Uterus (tissue), 4 donors: ENCODE measurements around the gene KCNJ16. TPM values are rescaled to one million over a fixed set of nuclear protein-coding genes. Genes with fewer than 3 reads are reported as not detected.

Experiments used
- DNase-seq, 2 donors: peaks; one replicate each; pipeline ENCODE4 v3.0.0-alpha.2; 2019 to 2020
- H3K27ac ChIP-seq, 2 donors: fragments of 200-600 bp; sonication (generic); 1 replicate in 1 of 2; 2 replicates in 1 of 2; pipeline ENCODE4 v1.5.1; 2016 to 2018
- H3K27me3 ChIP-seq, 2 donors: fragments of 200-600 bp; sonication (generic); one replicate each; pipeline ENCODE4 v1.5.1; 2018 to 2019; ENCODE audit warnings: control low read depth in 1 of 2
- H3K36me3 ChIP-seq, 2 donors: fragments of 200-600 bp; sonication (generic); one replicate each; pipeline ENCODE4 v1.5.1; 2019; ENCODE audit warnings: control low read depth in 1 of 2
- H3K4me1 ChIP-seq, 2 donors: fragments of 200-600 bp; sonication (generic); one replicate each; pipeline ENCODE4 v1.5.1; 2018 to 2019; ENCODE audit warnings: control low read depth in 1 of 2
- H3K4me3 ChIP-seq, 2 donors: fragments of 200-600 bp; sonication (generic); 1 replicate in 1 of 2; 2 replicates in 1 of 2; pipeline ENCODE4 v1.5.1; 2018 to 2019; ENCODE audit warnings: mild to moderate bottlenecking in 1 of 2
- H3K9me3 ChIP-seq, 2 donors: fragments of 200-600 bp; sonication (generic); one replicate each; pipeline ENCODE4 v1.5.1; 2019; ENCODE audit warnings: control low read depth in 1 of 2
- CTCF ChIP-seq, 4 experiments: fragments of 200-600 bp in 2 of 4; fragments of 450-650 bp in 2 of 4; sonication (generic) in 2 of 4; IDR thresholded peaks; one replicate each; pipeline ENCODE4 v1.5.1; 2016 to 2019; ENCODE audit warnings: antibody characterized with exemption in 4 of 4, mild to moderate bottlenecking in 2 of 4, moderate library complexity in 1 of 4
- POLR2A ChIP-seq, 2 donors: fragments of 450-650 bp; IDR thresholded peaks; one replicate each; pipeline ENCODE4 v1.6.1; 2016; ENCODE audit warnings: antibody characterized with exemption in 2 of 2, mild to moderate bottlenecking in 1 of 2, moderate library complexity in 1 of 2
- intact Hi-C: fragments of 100-400 bp; cut with DNase I; formaldehyde crosslinking; loops from one replicate; pipeline ENCODE4 v1.15.1; 2023; ENCODE audit warnings: low total_unique reads
- total RNA-seq, 4 donors: library from RNA; depleted of rRNA in 3 of 4; stranded (reverse); fragments of >200 nt in 3 of 4; gene quantifications; one replicate each; pipeline versions ENCODE4 v1.1.0 to v1.2.4, GENCODE V29; 2014 to 2023
- donor health status: DM: yes; HTN: yes; CAD: no.

The KCNJ16 gene
- total RNA-seq, 4 donors from 2014 or later, result 2.4 TPM; not detected in 2

DNA sequence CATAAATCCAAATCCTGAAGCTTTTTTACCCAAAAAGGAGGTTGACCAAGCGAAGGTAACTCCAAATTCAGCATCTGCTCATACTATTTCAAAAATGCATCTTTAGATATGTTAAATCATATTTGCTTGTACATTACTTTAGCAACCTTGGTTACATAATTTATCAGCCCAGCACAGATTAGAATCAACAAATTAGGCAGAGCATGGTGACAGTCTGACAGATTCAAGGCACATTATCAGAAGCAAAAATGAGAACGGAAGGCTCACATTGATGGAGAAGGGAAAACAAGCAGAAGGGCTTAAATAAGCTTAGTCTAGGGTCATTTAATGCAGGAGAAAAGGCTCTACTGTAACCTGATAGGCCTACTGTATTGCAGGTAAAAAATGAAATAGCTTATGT lies 90.4 kb downstream of the KCNJ16 start:
- Histone ChIP-seq H3K4me3 (no peak overlapping the region), H3K9me3 (no peaks in the 10 kb centered on the region), H3K27me3 (peaks cover 0 to 7% of the 10 kb centered on the region in 2 donors), H3K27ac (no peak overlapping the region), H3K36me3 (no peaks in the 10 kb centered on the region), H3K4me1 (no peaks in the 10 kb centered on the region)
- TF ChIP-seq POLR2A (IDR thresholded peaks at IDR 0.05) (no peak), CTCF (IDR thresholded peaks at IDR 0.05) (no peak)
- intact Hi-C loops, result no loop called here
- DNase-seq, result no peak

- H3K9me3 ChIP-seq, result no peaks in the 10 kb centered on the region
- DNase-seq, result no peak
- TF ChIP-seq POLR2A (IDR thresholded peaks at IDR 0.05), result no peak
- no peak for TF ChIP-seq CTCF (IDR thresholded peaks at IDR 0.05)
- no peak overlapping the region for H3K4me3 ChIP-seq
- H3K27me3 ChIP-seq, result peaks cover 0 to 11% of the 10 kb centered on the region in 2 donors
- H3K27ac ChIP-seq, result no peak overlapping the region
- intact Hi-C loops, result no loop called here
- H3K36me3 ChIP-seq, result no peaks in the 10 kb centered on the region
- H3K4me1 ChIP-seq, result no peaks in the 10 kb centered on the region
Measured at GRCh38 chr17:70166615-70167014, 91.6 kb downstream of the KCNJ16 start.

DNA sequence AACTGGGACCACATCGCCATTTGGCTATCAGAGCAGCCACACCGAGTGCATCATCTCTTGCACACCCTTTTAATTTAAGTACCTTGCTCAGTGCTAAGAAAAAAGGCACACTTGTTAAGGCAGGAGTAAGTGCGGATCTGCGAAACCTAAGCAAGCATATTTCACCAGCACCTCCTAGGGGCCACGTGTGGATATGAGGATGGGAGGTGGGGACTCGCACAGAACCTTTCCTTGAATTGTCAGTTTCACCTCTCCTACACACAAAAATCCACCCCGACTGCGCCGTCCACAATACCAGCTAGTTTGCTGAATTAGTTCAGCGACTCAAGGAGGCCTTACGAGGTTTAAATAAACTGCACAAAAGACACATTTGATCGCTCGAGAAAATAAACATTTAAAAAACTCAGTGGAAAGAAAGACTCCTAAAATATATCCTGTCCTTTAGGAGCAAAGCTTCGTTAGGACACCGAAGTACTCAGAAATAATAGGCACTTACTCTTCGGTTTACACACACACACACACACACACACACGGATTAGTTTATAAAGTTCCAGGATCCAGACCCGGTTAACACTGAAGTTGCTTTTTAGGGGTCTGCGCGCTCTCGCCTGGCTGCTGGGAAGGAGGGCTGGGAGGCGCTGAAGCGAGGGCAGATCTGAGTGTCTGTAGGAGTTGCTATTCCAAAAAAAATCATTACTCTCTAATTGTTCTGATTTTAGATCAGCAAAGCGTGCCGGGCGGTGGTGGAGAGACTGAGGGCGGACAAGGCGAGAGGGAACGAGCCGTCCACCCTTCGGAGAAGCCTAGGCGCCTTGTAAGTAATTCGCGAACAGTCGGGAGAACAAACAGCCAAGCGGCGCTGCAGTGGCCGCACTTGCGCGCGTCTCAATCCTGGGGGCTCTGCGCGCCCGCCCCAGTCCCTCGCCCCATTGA lies 93.3 kb downstream of the KCNJ16 start:
- intact Hi-C loops, result no loop called here
- Histone ChIP-seq H3K27me3 (peaks cover 0 to 8% of the 10 kb centered on the region in 2 donors), H3K9me3 (no peaks in the 10 kb centered on the region), H3K27ac (peak overlapping the region; percentile 36 to 69), H3K4me1 (no peaks in the 10 kb centered on the region), H3K36me3 (no peaks in the 10 kb centered on the region), H3K4me3 (peak overlapping the region; percentile 24 to 58)
- TF ChIP-seq CTCF (IDR thresholded peaks at IDR 0.05) (peak; percentile 15 to 45 (median 34)), POLR2A (IDR thresholded peaks at IDR 0.05) (no peak)
- DNase-seq, result peak; percentile 27 to 31

DNA sequence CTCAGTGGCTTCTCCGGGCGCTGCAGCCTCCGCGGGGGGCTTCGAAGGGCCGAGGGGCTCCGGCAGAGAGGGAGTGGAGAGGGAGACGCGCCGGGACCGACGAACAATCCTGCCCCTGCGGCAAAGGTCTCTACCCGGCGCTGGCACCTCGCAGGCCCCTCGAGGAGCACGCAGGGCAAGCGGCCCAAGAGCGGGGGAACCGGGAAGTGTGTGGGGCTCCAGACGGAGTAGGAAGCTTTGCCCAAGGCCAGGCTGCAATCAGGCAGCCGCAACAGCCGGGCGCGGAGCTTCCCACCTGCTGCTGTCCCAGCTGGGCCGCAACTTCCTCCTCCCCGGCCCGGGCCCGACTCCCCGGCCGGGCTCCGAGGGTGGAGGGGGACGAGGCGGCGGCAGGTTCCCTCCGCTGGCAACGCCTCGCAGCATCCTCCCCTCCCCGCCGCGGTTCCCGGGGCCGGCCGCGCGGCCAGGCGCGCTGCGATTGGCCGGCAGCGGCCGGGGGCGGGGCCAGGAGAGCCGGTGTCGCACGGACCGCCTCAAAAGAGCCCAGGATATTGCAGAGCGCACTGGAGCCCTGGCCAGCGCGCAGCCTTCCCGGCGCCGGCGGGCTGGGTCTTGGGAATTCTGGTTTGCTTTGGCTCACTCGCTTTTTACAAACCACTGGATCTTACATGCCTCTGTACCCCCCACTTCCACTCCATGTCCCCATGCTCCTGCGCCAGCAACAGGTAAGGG lies 94.1 kb downstream of the KCNJ16 start, which contains the start of gene KCNJ2:
Gene KCNJ2 (plus strand): TSS at position 556 of the 732 bp plus-strand sequence. CDS start 5,508 bp downstream, outside the sequence.
- Histone ChIP-seq H3K36me3 (no peaks in the 10 kb centered on the region), H3K27me3 (peaks cover 0 to 8% of the 10 kb centered on the region in 2 donors), H3K4me3 (peak within 1 kb of the TSS; percentile 24 to 58), H3K9me3 (no peaks in the 10 kb centered on the region), H3K4me1 (no peaks in the 10 kb centered on the region), H3K27ac (peak within 1 kb of the TSS; percentile 36 to 69)
- DNase-seq, result peak; percentile 55 to 75
- TF ChIP-seq POLR2A (IDR thresholded peaks at IDR 0.05) (peak; percentile 63 to 73), CTCF (IDR thresholded peaks at IDR 0.05) (no peak)
- intact Hi-C loops, result no loop called here
